Prostate gland (tissue), 2 donors: Measurements from ENCODE around the gene NFYC. TPM values are rescaled to one million over a fixed set of nuclear protein-coding genes. Genes with fewer than 3 reads are reported as not detected.
A peak's percentile ranks its signal among the peaks of the same experiment; 100 is the strongest.
"Not testable (repeated sequence)": the region's sequence is repeated elsewhere in the genome, so short reads cannot be mapped to it uniquely, and the experiment has no call there.

Source experiments
- DNase-seq: peaks from one replicate; pipeline ENCODE4 v3.0.0-alpha.2; 2019; ENCODE audit warnings: low spot score
- H3K27ac ChIP-seq, 2 donors: fragments of 200-600 bp; sonication (generic); 2 replicates each; pipeline ENCODE4 v1.5.1; 2017 to 2019
- H3K27me3 ChIP-seq: fragments of 200-600 bp; sonication (generic); replicated peaks from 2 replicates; pipeline ENCODE4 v1.5.1; 2019; ENCODE audit not compliant: insufficient read depth
- H3K36me3 ChIP-seq, 2 donors: fragments of 200-600 bp; sonication (generic); 1 replicate in 1 of 2; 2 replicates in 1 of 2; pipeline versions ENCODE4 v1.5.1 to v1.8.1; 2017 to 2019
- H3K4me1 ChIP-seq: fragments of 200-600 bp; sonication (generic); replicated peaks from 2 replicates; pipeline ENCODE4 v1.5.1; 2019
- H3K4me3 ChIP-seq, 2 donors: fragments of 200-600 bp; sonication (generic); 2 replicates each; pipeline ENCODE4 v1.5.1; 2017 to 2019
- H3K9me3 ChIP-seq: fragments of 200-600 bp; sonication (generic); 2 replicates; pipeline ENCODE4 v1.5.1; 2017
- CTCF ChIP-seq, 4 experiments: fragments of 200-600 bp in 2 of 4; fragments of 450-650 bp in 2 of 4; sonication (generic) in 2 of 4; IDR thresholded peaks; 1 replicate in 3 of 4; 2 replicates in 1 of 4; pipeline ENCODE4 v1.5.1; 2016 to 2019; ENCODE audit warnings: antibody characterized with exemption in 4 of 4, mild to moderate bottlenecking in 2 of 4, moderate library complexity in 2 of 4
- POLR2A ChIP-seq: fragments of 450-650 bp; IDR thresholded peaks from one replicate; pipeline ENCODE4 v1.6.1; 2016; ENCODE audit warnings: antibody characterized with exemption, mild to moderate bottlenecking
- POLR2AphosphoS5 ChIP-seq: sonication (generic); formaldehyde crosslinking; IDR thresholded peaks from one replicate; pipeline ENCODE4 v1.6.1; 2017; ENCODE audit warnings: antibody characterized with exemption
- WGBS: methylation state at CpG from one replicate; pipeline ENCODE4 v1.1.5; 2018; 5-methylcytosine and 5-hydroxymethylcytosine counted together
- intact Hi-C: fragments of 100-400 bp; cut with DNase I; formaldehyde crosslinking; loops from one replicate; pipeline ENCODE4 v1.14.2; 2022
- total RNA-seq, 2 donors: library from RNA; depleted of rRNA; stranded (reverse); fragments of >200 nt; gene quantifications; one replicate each; pipeline ENCODE4 v1.1.0, GENCODE V29; 2016

Gene NFYC
- total RNA-seq, 2 donors from 2014 or later = 54.9 to 93.8 TPM

- H3K4me3 ChIP-seq = no peak overlapping the region
- H3K27me3 ChIP-seq = no peaks in the 10 kb centered on the region
- WGBS = 70% methylated on average over 8 of the region's 8 CpGs
- no peaks in the 10 kb centered on the region for H3K36me3 ChIP-seq
- peak; percentile 7 for DNase-seq
- peaks cover 3% of the 10 kb centered on the region for H3K4me1 ChIP-seq
- intact Hi-C loops = no loop called here
- no peak overlapping the region for H3K27ac ChIP-seq
- no peaks in the 10 kb centered on the region for H3K9me3 ChIP-seq
- TF ChIP-seq CTCF (IDR thresholded peaks at IDR 0.05) (no peak), POLR2AphosphoS5 (peak; percentile 38), POLR2A (no peak)
Observed at GRCh38 chr1:40723196-40723955, 31.9 kb downstream of the NFYC start.

GRCh38 chr1:40727662-40728061 lies 36.2 kb downstream of the NFYC start:
- not testable (repeated sequence) for H3K27ac ChIP-seq

DNA sequence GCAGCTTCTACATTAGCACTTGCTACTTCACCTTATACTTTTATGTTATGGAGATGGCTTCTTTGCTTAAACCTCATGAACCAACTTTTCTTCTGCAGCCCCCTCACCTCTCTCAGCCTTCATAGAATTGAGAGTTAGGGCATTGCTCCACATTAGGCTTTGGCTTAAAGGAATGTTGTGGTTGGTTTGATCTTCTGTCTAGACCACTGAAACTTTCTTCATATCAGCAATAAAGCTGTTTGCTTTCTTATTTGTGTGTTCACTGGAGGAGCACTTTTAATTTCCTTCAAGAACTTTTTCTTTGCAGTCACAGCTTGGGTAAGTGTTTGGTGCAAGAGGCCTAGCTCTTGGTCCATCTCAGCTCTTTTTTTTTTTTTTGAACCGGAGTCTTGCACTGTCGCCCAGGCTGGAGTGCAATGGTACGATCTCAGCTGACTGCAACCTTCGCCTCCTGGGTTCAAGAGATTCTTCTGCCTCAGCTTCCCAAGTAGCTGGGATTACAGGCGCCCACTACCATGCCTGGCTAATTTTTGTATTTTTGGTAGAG lies 37.9 kb downstream of the NFYC start:
- intact Hi-C loops, H3K4me3 ChIP-seq, DNase-seq, H3K27ac ChIP-seq, H3K9me3 ChIP-seq, H3K27me3 ChIP-seq, H3K36me3 ChIP-seq, H3K4me1 ChIP-seq: not testable (repeated sequence)
- WGBS = 92% methylated on average over 5 of the region's 5 CpGs

More at GRCh38 chr1:40727662-40728061, 36.2 kb downstream of the NFYC start:
- H3K9me3 ChIP-seq, H3K36me3 ChIP-seq, H3K27me3 ChIP-seq, H3K4me3 ChIP-seq, DNase-seq, intact Hi-C loops, H3K4me1 ChIP-seq: not testable (repeated sequence)
- 93% methylated on average over 9 of the region's 9 CpGs for WGBS

- Histone ChIP-seq H3K27me3 (no peaks in the 10 kb centered on the region), H3K36me3 (no peaks in the 10 kb centered on the region), H3K4me3 (no peak overlapping the region), H3K9me3 (no peaks in the 10 kb centered on the region), H3K4me1 (peaks cover 7% of the 10 kb centered on the region), H3K27ac (no peak overlapping the region)
- no peak for DNase-seq
- TF ChIP-seq POLR2A = no peak
- no peak for TF ChIP-seq POLR2AphosphoS5
- TF ChIP-seq CTCF (IDR thresholded peaks at IDR 0.05) = no peak
- 75% methylated on average over 2 of the region's 2 CpGs for WGBS
- intact Hi-C loops = no loop called here
Observed at GRCh38 chr1:40732756-40733301, 41.3 kb downstream of the NFYC start.

DNA sequence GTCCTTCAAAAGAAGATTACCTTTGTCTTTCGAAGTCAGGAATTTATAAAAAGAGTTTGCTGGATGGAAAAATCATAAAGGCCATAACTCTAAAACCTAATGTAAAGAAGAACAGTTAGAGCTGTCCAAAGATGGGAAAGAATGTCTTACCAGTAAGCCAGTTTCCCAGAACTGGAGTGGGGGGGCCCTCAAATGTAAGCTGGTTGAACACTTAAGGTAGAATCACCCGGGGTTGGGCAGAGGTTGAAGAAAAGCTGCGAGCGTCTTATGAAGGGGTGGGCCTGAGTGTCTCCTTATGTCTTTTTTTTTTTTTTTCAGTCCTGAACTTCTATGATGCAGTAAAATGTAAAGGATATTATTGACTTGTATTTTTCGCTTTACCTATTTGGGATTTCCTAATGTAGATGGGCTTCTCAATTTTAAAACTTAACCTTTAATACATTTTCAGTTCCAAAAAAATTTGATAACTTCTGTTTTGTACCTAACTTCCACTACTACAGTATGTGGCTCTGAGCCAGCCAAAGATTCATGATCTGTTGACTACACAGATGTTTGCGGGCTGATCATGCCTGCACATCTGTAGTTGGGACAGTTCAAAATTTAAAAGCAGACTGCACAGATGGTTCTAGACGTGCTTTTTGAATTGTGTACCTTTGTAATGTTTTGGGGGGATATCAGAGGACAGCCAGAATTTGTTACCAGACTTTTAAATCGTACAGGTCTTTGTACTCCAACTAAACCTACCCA lies 43.6 kb downstream of the NFYC start:
- no peak for TF ChIP-seq POLR2AphosphoS5
- no peak for TF ChIP-seq POLR2A
- Histone ChIP-seq H3K36me3 (no peaks in the 10 kb centered on the region), H3K4me1 (peaks cover 7% of the 10 kb centered on the region), H3K27ac (no peak overlapping the region), H3K27me3 (no peaks in the 10 kb centered on the region), H3K4me3 (no peak overlapping the region), H3K9me3 (no peaks in the 10 kb centered on the region)
- no peak for DNase-seq
- 92% methylated on average over 8 of the region's 8 CpGs for WGBS
- intact Hi-C loops = no loop called here

- H3K4me3 ChIP-seq = no peak overlapping the region
- no peak for DNase-seq
- TF ChIP-seq POLR2A (no peak), CTCF (IDR thresholded peaks at IDR 0.05) (no peak), POLR2AphosphoS5 (no peak)
- H3K27ac ChIP-seq = no peak overlapping the region
- no peaks in the 10 kb centered on the region for H3K9me3 ChIP-seq
- H3K36me3 ChIP-seq = no peaks in the 10 kb centered on the region
- H3K4me1 ChIP-seq = peaks cover 7% of the 10 kb centered on the region
- intact Hi-C loops = no loop called here
- no peaks in the 10 kb centered on the region for H3K27me3 ChIP-seq
Observed at GRCh38 chr1:40736085-40736531, 44.6 kb downstream of the NFYC start.
